Neural cell (in vitro differentiated cells): ENCODE measurements around the gene TTR.

Experiments
- CTCF ChIP-seq: fragments of 450-650 bp; IDR thresholded peaks from 2 replicates; pipeline ENCODE4 v1.5.1; 2014; ENCODE audit warnings: antibody characterized with exemption, mild to moderate bottlenecking, moderate library complexity; ENCODE audit not compliant: poor library complexity, severe bottlenecking
- EP300 ChIP-seq: fragments of 450-650 bp; conservative IDR thresholded peaks from 2 replicates; pipeline ENCODE4 v1.6.1; 2014; ENCODE audit warnings: antibody characterized with exemption, mild to moderate bottlenecking, moderate library complexity; ENCODE audit not compliant: poor library complexity, severe bottlenecking
- EZH2 ChIP-seq: fragments of 200-600, 300-800 bp; shearing (Covaris generic), sonication (generic); IDR thresholded peaks from 2 replicates; pipeline ENCODE4 v1.6.1; 2014; ENCODE audit warnings: antibody characterized with exemption, low read length, borderline replicate concordance, mild to moderate bottlenecking; ENCODE audit not compliant: insufficient read depth, poor library complexity, severe bottlenecking
- POLR2AphosphoS5 ChIP-seq: IDR thresholded peaks from 2 replicates; pipeline ENCODE4 v1.6.1; 2012
- RAD21 ChIP-seq: fragments of 450-650 bp; conservative IDR thresholded peaks from 2 replicates; pipeline ENCODE4 v1.6.1; 2014; ENCODE audit warnings: antibody characterized with exemption, mild to moderate bottlenecking, moderate library complexity
- REST ChIP-seq: IDR thresholded peaks from 2 replicates; pipeline ENCODE4 v1.6.1; 2012; ENCODE audit warnings: borderline replicate concordance
- TAF1 ChIP-seq: IDR thresholded peaks from 2 replicates; pipeline ENCODE4 v1.6.1; 2012; ENCODE audit warnings: low read depth

GRCh38 chr18:31632356-31632755 lies 40.7 kb downstream of the TTR start:
- TF ChIP-seq CTCF = no peak
- no peak for TF ChIP-seq EP300
- TF ChIP-seq EZH2 = no peak
- no peak for TF ChIP-seq REST
- no peak for TF ChIP-seq RAD21
- no peak for TF ChIP-seq TAF1
- no peak for TF ChIP-seq POLR2AphosphoS5
